DMS79 (cell line): Measurements from ENCODE around the gene MAP1LC3A.

Experiments used
- DNase-seq: peaks from one replicate; lab custom pipeline; 2025; lab: John Stamatoyannopoulos, UW

The MAP1LC3A gene

DNA sequence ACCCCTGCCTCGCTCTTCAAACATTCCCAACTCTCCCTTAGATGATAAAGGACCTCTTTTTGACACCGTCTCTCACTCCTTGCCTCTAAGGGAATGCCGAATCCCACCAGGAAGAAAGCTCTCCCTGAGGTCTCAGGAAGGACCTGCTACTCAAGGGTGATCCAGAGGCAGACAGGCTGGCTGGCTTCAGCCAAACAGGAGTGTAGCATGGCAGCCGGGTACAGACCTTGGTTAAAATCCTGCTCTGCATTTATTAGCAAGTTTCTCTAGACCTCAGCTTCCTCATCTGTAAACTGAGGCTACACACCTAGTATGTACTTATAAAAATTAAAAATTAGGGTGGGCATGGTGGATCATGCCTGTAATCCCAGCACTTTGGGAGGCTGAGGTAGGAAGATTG, 17.2 kb downstream of the MAP1LC3A start:
- DNase-seq: no peak

GRCh38 chr20:34577061-34577460, 18.5 kb downstream of the MAP1LC3A start:
- no peak for DNase-seq

DNA sequence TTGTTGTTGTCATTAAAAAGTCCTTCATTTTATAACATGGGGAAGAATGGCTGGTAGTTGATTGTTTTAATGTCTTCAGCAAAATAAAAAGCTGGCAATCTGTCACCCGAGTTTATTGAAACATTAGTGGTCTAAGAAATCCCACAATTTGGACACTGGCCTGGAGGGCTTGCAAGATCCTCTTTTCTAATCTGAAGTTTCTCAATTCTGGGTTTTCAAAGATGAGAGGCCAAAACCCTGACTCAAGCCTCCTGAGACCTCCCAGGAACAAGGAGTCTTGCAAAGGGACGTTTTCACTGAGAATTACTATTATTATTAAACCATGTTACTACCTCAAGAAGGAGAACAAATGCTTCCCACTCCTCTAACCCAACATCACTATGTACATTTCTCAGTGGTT, 19.5 kb downstream of the MAP1LC3A start:
- no peak for DNase-seq

- no peak for DNase-seq
Observed at GRCh38 chr20:34578521-34578920, 20.0 kb downstream of the MAP1LC3A start.

DNA sequence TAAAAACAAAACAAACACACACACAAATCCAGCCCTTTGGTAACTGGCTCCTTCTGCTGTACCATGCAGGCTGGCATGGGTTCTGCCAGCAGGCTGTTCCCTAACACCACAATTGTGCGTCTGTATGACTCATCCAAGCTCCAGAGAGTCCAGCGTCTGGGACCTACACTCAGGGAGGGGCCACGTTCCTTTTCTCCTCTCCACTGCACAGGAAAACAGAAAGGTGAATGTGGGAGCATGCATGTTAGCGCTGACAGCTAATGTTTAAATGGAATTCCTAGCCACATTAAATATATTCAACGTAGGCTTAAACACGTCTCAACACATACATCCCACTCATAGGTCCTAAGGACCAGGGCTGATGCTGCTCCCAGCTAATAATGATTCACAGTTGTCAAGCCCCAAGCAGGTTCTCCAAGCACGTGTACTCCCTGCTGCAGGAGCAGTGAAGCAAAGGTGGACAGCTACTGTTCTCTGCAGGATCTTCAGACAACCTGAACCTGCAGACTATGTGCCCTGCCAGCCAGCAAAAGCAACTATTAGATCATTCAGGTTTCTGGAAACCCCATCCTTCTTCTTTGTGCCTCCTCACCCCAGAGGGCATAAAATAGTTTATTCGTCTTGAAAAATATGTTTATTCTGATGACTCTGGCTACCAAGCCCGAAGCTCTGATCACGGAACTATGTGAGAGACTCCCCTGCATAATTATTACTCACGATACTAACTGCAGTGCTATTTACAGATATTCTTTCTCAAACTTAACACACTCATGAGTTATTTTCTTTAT, 20.9 kb downstream of the MAP1LC3A start:
- no peak for DNase-seq

GRCh38 chr20:34579979-34580940, 21.7 kb downstream of the MAP1LC3A start:
- no peak for DNase-seq

DNA sequence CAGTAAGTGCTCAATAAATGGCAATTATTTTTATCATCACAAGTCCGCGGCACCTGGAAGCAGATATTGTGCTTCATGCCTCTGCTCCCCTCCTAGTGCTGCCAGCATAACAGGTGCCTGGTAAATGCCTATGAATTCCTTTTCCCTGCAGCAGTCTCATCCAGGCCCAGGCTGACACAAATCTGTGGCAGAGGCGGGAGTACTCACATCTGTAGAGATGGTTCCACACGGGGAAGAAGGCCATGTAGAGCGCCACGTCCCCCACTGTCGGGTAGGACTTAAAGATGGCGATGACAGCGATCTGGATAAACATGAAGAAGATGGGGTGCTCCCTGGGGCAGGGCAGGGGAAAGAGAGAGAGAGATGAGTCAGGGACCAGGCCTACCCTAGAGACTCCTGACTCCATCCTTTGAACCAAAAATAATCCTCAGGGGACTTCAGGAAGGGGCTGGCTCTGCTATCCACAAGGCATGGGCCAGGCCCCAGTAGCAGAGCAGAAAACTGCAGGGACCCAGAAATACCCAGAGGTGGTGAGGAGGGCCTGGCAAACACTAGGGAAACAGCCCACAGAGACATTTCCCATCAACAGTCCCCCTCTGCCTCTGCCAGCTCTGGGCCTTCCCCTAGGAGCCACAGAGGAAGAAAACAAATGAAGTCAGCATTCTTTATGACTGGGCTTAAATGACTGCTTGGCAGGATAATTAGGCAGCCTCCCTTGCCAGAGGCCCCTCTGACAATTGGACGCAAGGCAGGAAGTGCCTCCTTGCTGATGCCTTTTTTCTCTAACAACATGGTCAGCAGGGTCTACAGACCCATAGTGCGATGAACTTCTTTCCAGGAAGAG, 23.0 kb downstream of the MAP1LC3A start:
- DNase-seq: no peak

GRCh38 chr20:34582221-34582620, 23.7 kb downstream of the MAP1LC3A start:
- no peak for DNase-seq

- no peak for DNase-seq
Observed at GRCh38 chr20:34582911-34583310, 24.4 kb downstream of the MAP1LC3A start.

DNA sequence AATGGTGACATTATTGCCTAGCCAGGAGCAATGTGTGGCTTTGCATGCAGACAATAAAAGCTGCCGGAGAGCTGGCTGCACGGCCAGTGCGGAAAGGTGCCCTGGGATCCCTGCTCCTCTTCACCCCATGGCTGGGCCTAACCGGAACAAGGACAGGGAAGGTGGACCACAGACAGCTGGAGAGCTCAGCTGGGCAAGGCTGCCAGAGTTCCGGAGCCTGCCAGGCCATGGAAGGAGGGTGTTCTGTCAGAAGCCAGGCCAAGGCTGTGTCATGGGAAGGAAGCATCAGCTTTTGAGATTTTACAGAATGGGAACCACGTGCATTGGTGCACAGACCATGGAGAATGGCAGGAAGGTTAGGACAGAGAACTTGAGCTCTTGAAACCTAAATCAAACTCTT, 25.0 kb downstream of the MAP1LC3A start:
- DNase-seq: no peak

DNA sequence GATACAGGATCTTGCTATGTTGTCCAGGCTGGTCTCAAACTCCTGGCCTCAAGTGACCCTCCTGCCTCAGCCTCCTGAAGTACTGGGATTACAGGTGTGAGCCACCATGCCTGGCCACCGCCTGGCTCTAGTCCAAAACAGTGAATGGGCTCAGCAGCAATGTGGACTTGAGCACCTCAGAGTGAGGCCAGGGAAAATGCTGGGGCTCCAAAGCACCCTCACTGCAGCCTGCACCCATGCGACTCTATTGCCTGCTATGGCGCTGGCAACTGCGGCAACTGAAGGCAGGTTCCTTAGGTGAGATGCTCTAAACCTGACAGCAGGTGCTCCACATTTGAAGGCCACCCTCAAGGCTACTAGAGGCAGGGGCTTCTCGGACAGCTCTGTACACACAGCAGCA, 26.5 kb downstream of the MAP1LC3A start:
- DNase-seq: no peak

DNA sequence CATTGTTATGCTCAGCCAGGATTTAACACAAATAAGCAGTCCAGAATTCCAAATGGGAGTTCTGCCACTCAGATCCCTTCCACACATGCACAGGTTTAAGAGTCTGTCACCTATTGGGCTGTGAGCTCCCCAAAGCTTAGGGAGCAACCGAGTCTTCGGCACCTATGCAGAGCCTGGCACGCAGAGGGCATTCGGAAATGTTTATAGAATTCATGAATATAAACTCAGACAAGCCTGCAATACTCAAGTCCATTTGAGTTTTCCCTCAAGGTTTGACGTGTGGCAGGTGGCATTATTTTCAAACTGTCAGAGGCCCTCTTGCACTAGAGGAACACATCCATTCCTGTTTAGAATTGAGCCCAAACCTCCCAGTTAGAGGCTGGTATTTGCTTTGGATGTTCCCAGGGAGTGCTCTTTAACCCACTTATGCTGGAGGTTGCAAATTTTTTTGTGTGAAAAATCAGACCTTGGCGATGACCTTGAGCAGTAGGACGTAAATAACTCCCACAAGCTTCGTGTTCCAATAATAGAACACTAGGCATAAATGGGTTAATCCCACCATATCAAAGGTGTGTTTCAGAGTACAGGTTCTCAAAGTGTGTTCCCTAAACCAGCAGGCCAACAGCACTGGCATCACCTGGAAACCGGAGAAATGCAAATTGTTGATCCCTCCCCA, 28.1 kb downstream of the MAP1LC3A start:
- DNase-seq: no peak

DNA sequence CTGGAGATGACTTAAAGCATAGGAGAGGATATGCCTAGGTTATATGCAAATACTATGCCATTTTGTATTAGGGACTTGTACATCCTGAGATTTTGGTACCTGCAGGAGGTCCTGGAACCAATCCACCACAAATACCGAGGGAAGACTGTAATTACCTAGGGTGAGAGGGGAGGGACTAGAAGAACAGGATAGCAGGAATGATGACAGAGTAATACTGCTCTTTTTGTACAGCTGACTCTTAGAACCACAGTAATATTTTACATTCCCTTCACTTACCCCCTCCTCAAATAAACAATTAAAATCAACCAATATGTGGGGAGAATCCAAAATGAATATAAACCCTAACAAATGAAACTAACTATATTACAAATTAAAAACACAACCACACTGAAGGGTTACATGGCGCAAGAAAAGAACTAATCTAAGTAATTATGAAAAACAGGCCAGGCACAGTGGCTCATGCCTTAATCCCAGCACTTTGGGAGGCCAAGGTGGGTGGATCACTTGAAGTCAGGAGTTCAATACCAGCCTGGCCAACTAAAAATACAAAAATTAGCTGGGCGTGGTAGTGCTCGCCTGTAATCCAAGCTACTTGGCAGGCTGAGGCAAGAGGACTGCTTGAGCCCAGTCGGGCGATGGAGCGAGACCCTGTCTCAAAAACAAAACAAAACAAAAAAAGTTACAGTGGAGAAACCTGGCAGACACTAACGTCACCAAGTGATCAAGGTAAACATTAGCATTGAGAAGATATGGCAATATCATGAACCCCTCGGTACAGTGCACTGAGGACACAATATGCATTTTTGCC, 37.1 kb downstream of the MAP1LC3A start:
- no peak for DNase-seq

DNA sequence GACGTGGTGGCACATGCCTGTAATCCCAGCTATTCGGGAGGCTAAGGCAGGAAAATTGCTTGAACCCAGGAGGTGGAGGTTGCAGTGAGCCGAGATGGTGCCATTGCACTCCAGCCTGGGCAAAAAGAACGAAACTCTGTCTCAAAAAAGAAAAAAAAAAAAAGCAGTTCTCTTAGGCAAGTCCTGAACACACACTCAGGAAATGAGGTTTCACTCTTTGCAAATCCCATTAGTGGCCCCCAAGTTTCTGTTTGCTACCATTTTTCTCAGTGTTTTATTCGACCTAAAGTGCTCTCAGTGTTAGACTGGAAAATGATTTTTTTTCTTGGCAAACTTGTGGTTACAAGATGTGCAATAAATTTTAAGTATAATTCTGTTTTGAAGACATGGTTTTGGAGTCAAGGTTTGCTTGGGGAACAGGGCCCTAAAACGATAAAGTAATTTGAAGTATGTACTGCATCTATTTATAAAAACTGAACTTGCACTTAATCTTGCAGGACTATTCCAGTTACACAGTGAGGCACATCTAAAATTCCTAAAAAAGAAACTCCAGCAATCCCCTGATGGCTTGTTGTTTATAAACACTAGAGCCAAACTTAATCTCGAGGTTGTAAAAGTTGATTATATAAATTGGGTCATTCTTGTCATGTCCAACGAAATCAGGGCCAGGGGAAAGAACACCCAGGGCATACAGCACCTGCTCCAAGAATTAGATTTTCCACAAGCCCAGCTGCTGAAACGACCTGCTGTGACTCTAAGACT, 42.6 kb downstream of the MAP1LC3A start:
- DNase-seq: no peak

- no peak for DNase-seq
Observed at GRCh38 chr20:34604980-34605788, 46.7 kb downstream of the MAP1LC3A start.

GRCh38 chr20:34607066-34607465, 48.5 kb downstream of the MAP1LC3A start:
- no peak for DNase-seq
